HG03378 (cell line): Measurements from ENCODE around the gene LATS2.
"Not testable (repeated sequence)": the region's sequence is repeated elsewhere in the genome, so short reads cannot be mapped to it uniquely, and the experiment has no call there.

ENCODE experiments used
- ATAC-seq: cut with Tn5 transposase; IDR thresholded peaks from one replicate; pipeline ENCODE4 v1.9.1; 2021; ENCODE audit warnings: mild to moderate bottlenecking, moderate library complexity; ENCODE audit not compliant: unreplicated experiment

LATS2 gene

DNA sequence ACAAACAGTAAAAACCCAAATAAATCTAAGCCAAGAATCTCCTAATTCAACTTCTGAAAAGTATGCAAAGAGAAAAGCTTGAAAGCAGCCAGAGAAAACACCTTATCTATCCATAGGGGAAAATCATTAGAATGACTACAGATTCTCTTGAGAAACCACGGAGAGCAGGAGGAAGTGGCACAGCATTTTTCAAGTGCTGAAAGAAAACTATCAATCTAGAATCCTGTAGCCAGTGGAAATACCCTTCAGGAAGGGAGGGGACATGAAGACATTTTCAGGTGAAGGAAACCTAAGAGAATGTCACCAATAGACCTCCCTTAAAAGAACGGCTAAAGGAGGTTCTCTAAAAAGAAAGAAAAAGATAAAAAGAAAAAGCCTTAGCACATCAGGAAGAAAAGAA, 92.6 kb downstream of the LATS2 start:
- no peak for ATAC-seq

DNA sequence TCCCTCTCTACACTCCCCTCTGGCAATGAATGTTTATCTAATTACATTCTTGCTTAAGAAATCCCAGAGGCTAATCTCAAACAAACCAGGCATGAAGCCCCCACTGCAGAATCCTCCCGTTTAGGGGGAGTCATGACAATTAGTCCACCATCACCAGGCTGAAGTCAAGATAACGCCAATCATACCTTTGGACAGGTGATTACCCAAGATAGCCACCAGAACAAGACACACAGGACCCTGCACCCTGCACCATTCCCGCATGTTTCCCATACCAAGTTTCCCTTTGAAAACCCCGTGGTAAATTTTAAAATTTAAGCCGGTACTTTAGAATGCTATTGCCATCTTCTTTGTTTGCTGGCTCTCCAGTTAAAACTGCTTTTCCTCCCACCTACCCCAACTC, 94.0 kb downstream of the LATS2 start:
- ATAC-seq, result no peak

DNA sequence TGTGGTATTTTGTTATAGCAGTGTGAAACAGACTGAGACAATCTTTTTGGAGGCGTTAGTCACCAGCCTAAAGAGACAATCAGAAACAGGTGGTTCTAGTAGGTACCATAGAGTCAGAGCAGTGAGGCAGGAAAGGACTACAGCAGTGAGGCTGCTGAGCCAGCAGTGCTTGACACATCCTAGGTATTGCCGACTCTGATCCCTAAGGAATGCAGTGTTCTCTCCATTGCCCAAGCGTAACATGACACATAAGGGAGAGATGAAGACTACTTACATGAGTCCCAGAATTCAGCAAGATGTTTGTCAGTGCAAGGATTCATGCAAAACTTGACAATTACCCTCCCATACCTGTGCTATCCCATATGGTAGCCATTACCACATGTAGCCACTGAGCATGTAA, 96.5 kb downstream of the LATS2 start:
- ATAC-seq, result no peak

DNA sequence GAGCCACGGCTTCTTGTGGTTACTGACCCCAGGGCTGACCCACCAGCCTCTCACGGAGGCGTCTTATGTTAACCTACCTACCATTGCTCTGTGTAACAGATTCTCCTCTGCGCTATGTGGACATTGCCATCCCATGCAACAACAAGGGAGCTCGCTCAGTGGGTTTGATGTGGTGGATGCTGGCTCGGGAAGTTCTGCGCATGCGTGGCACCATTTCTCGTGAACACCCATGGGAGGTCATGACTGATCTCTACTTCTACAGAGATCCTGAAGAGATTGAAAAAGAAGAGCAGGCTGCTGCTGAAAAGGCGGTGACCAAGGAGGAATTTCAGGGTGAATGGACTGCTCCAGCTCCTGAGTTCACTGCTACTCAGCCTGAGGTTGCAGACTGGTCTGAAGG, 99.7 kb downstream of the LATS2 start:
- not testable (repeated sequence) for ATAC-seq

DNA sequence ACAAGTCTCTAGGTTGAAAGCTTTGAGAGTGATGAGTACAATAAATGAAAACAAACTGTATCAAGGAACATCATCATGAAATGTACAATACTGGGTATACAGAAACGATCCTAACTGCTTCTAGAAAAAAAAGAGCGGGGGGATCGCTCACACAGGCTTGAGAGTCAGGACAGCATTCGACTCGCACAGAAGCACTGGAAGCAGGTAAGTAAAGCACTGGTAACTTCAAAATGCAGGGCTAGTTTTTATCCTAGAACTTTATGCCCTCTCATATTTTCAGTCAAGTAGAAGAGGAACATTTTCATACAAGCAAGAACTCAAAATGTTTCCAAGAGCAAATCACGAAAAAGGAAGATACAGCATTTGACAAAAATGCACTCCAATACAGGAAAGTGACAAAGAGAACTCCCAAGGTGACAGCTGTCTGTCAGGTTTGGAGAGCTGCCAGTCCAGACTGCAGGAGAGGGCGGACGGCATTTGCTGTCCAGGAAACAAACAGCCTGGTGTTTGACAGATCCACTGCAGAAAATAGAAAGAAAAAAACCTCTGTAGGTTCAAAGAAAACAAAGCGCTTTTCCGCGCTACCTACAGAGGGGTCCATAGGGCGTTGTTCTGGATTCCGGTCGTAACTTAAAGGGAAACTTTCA, 100.6 kb downstream of the LATS2 start:
- no peak for ATAC-seq

DNA sequence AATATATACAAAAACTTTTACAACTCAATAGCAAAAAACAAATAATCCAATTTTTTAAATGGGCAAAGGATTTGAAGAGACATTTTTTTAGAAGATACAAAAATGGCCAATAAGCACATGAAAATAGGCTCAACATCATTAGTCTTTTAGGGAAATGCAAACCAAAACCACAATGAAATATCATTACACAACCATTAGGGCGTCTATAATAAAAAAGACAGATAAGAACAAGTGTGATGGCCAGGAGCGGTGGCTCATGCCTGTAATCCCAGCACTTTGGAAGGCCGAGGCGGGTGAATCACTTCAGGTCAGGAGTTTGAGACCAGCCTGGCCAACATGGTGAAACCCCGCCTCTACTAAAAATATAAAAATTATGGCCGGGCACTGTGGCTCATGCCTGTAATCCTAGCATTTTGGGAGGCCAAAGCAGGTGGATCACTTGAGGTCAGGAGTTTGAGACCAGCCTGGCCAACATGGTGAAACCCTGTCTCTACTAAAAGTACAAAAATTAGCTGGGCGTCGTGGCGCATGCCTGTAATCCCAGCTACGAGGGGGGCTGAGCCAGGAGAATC, 104.3 kb downstream of the LATS2 start:
- ATAC-seq, result not testable (repeated sequence)

DNA sequence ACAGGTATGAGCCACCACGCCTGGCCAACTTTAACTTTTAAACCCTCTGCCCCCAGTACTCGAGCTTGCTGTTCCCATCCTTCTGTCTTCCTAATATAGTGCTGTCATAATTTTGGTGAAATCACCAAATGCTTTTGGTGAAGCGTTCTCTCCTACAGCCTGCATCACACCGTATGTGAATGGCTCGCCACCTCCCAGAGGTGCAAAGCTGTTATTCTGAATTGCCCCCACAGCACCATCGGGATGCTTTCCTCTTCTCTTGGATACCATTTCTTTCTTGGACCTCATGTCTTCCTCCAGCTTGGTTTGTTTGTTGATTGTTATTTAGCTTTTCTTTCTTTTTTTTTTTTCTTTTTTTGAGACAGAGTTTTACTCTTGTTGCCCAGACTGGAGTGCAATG, 105.9 kb downstream of the LATS2 start:
- no peak for ATAC-seq

DNA sequence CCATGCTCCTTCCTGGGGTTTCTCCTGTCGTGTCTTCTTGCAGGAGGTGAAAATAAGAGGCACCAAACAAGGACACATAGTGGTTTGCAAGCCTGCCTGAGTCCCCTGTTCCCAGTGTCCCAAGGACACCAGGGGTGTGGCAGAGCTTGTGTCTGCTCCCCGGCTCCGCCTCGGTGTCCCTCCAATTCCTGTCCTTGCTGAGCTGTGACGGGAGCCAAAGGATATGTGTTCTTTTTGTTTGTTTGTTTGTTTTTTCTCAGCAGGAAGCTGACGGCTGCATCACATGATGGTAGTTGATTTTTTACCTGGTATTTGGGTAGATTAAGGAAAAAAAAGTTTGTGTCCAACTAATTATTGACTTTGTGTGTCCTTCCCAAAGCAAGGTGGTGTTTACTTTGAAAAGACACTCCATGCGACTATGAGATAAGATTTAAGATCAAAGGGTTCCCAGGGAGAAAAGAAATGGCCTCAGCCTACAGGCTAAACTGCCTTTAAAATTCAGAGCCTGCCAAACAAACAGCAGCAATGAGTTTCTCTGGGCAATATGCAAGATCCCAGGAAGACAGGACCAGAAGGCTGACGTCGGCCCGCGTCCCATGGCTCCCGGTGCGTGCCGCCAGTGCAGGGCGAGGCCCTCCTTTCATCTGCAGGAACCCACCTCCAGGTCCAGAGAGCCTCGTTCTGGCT, 108.0 kb downstream of the LATS2 start:
- no peak for ATAC-seq

DNA sequence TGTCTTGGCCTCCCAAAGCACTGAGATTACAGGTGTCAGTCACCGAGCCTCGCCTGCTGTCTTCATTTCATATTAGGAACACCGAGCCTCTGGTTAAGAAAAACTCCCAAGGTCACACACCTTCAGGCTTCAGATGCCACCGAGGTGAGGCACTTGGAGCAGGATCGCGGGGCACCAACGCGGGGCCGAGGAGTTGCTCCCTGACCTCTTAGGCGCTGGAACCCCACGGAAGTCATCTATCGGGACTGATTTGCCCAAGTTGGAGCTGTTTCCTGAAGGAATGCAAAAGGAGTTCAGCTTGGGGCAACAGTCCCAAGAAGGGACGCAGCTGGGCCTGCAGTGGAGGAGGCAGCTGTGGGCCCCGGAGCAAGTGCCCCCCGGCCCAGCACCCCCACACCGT, 108.5 kb downstream of the LATS2 start:
- no peak for ATAC-seq

DNA sequence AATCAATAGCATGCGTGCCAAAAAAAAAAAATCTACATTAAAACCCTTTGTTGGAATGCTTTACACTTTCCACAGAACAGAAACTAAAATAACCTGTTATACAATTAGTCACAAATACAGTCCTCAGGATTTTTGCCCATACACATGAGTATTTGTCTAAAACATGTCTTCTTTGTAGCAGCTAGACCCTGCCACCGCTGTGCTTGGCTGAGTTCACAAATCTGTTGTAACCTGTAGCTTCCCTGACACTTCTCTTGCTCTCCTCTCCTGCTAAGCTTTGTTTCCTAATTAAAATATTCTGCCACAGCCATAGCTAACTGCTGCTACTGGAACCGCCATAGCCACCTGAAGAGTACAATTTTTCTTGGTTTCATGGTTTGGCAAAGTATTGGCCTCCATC, 113.4 kb downstream of the LATS2 start:
- not testable (repeated sequence) for ATAC-seq

DNA sequence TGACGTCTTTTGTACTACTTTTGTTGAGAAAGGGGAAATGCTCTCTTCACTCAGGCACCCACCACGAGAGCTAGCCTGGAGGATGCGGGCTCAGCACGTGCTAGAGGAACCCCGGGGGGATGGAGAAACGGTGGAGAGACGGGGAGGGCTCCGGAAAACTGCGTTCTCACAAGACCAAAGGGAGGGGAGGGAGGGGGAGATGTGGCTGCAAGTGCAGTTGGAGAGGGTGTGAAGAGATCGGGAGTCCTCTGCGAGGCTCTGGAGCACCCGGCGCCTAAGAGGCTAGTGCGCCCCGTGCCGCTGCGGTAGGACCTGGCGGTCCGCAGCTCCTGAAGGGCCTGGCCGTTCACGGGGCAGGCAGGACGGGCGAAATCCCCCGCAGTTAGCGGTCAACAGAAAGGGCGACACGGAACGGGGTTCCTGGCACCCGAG, 115.4 kb downstream of the LATS2 start:
- ATAC-seq, result no peak

DNA sequence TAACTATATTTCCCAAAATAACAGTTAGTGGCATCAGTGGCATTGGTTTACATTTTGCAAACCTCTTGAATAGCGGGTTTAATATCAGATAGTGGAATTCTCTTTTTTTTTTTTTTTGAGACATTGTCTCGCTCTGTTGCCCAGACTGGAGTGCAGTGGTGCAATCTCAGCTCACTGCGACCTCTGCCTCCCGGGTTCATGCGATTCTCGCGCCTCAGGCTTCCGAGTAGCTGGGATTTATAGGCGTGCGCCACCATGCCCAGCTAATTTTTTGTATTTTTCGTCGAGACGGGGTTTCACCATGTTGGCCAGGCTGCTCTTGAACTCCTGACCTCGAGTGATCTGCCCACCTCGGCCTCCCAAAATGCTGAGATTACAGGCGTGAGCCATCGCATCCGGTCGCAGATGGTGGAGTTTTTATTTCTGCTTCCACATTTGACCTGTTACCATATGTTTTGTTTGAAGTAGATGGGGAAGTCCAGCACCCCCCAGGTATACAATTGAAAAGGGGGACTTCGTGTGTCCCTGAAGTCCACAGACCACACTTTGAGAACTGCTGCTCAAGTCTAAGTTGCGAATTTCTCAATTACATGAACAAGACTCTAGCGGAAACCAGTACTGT, 118.3 kb downstream of the LATS2 start:
- ATAC-seq, result no peak

DNA sequence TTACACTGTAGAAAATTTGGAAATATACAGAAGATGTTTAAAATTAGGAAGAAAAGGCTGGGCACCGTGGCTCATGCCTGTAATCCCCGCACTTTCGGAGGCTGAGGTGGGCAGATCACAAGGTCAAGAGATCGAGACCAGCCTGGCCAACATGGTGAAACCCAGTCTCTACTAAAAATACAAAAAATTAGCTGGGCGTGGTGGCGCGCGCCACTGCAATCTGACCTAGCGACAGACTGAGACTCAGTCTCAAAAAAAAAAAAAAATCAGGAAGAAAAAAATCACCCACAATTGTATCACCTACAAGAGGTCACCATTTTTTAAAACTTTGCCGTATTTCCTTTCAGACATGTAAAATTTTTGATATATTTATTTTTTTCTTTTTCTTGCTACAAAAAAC, 120.9 kb downstream of the LATS2 start:
- not testable (repeated sequence) for ATAC-seq

DNA sequence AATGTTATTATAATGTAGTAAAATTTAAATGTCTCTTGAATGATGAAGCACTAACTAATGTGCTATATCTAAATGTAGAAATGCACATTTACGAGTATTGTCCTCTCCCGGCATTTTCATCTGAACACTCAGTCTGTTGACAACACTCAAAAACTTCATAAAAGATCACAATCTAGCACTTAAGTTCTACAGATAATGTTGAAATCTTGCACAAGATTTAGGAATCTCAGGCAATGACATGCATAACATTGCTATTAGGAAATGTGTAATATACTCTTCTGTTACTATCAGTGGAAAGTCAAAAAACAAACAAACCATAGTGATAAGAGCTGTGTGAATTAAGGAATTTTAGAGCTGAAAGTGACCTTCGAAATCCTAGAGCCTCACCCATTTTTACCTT, 121.3 kb downstream of the LATS2 start:
- no peak for ATAC-seq

DNA sequence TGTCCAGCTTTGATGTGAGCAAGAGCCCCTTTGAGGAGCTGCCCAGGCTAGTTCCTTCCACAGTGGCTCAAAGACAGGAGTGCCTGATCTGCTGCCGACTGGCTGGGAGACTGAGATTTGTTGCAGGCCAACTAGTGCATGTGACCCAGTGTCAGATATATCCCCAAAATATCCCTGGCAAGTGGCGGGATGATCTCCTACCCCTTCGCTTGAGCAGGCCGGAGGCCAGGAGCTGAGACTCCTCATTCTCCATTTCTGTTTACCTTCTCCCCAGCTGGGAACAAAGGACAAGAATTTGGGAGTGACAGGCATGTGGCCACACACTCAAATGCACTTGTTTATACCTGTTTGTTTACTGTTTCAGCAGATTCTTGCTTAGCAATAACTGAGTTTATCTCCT, 121.7 kb downstream of the LATS2 start:
- ATAC-seq, result no peak

DNA sequence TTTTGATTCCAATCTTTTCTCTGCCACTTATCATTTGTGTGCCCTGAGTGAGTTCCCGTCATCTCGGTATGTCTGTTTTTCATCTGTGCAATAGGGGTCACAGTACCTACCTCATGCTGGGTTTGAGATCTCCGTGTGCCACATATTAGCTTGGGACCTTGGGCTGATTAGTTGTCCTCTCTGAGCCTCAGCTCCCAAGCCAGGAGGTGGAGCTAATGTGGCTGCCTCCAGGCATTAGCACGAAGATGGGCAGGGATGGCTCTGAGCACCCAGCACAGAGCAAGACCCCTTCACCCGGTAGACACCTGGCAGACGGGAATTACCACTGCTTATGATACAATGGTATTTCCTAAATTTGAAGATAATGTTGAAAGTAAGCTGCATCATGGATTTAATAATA, 123.1 kb downstream of the LATS2 start:
- ATAC-seq, result no peak

DNA sequence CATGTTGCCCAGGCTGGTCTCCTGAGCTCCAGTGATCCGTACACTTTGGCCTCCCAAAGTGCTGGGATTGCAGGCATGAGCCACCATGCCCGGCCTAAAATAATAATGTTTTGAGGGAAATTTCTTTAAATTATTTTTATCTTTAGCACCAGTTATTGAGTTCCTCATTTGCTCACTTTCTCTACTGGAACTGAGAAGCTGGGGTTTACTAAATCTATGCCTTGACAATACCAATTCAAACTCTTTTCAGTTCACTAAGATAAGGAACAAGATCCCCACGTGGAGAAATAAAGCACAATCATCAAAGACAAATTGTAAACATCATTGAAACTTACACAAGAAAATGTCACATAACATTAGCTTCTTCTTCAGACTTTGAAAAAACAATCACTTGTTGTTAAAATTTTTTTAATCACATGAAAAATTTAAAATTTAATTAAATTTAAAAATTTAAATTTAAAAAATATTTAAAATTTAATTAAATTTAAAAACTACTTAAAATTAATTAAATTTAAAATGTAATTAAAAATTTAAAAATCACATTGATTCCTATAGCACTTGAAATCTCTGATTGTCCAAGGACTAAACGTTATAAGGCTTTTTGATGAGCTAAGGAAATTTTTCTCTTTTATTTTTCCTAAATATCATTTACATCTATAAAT, 133.7 kb downstream of the LATS2 start:
- no peak for ATAC-seq

DNA sequence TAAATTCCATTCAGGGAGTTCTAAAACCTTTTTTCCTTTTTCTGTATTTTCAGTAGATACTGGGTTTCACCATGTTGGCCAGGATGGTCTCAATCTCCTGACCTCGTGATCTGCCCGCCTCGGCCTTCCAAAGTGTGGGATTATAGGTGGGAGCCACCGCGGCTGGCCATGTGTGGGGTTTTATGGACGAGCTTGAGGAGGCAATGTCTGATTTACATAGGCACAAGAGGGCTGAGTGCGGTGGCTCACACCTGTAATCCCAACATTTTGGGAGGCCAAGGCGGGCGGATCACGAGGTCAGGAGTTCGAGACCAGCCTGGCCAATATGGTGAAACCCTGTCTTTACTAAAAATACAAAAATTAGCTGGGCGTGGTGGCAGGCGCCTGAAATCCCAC, 136.0 kb downstream of the LATS2 start:
- ATAC-seq, result not testable (repeated sequence)

DNA sequence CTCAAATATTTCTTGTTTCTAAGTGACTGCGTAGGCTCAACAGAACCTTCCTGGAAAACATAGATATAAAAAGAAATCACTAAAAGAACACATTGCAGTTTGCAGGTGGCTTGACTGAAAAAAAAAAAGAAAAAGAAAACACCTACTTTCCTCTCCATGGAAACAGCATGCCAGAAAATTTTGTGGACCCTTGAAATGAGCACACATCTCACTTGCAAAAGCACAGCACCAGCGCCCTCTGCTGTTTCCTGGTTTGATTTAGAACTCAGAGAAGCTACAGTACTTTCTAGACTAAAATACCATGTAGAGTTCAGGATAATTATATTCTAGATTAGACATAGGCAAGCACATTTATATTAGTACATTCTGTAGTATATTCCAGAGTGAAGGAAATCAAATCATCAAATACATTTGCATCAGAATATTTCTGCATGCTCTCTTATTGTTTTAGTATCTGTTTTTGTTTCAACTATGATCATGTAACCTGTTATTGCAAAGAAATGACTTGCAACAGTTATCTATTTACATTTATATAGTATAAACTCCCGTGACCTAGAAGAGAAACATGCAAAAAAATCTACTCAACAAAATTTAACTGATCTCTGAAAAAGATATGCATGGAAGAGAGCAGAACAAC, 136.5 kb downstream of the LATS2 start:
- ATAC-seq, result no peak

DNA sequence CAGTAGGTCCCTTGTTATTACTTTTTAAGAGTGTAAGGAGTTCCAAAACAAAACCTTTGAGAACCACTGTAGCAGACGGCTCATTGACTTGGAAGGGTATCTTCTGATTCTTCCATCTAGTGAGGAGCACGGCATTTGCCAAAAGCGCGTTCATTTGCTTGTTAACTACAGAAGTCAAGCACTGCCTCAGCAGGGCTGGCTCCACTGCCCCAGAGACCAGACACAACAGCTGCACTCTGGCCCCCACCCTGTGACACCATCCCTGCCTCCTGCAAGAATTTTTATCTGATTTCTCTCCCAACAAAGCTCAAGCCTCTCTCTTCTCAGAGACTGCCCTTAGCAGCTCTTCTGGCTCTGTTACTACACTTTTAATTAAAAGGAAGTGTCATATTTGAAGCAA, 138.1 kb downstream of the LATS2 start:
- no peak for ATAC-seq
